Epithelial cell of proximal tubule (primary cell): ENCODE results near the gene PERM1. TPM values are rescaled to one million over a fixed set of nuclear protein-coding genes. Genes with fewer than 3 reads are reported as not detected.
"Not testable (repeated sequence)": the region's sequence is repeated elsewhere in the genome, so short reads cannot be mapped to it uniquely, and the experiment has no call there.

Source experiments
- DNase-seq: peaks from one replicate; pipeline ENCODE4 v3.0.0-alpha.2; 2011; ENCODE audit warnings: low read depth
- H3K4me3 ChIP-seq: 2 replicates; pipeline ENCODE4 v1.5.1; 2011; ENCODE audit warnings: low read depth, mild to moderate bottlenecking, low read length
- total RNA-seq: library from RNA; depleted of rRNA; stranded (reverse); fragments of >200 nt; gene quantifications from 2 replicates; pipeline ENCODE4 v1.2.3, GENCODE V29; 2015
- TF ChIP-seq, protein P1 (sequence below): conservative IDR thresholded peaks from 2 replicates; pipeline ENCODE4 v1.5.1; 2012; ENCODE audit warnings: low read depth, mild to moderate bottlenecking, low read length

PERM1 gene
- total RNA-seq, 1 donor from 2014 or later, result not detected

DNA sequence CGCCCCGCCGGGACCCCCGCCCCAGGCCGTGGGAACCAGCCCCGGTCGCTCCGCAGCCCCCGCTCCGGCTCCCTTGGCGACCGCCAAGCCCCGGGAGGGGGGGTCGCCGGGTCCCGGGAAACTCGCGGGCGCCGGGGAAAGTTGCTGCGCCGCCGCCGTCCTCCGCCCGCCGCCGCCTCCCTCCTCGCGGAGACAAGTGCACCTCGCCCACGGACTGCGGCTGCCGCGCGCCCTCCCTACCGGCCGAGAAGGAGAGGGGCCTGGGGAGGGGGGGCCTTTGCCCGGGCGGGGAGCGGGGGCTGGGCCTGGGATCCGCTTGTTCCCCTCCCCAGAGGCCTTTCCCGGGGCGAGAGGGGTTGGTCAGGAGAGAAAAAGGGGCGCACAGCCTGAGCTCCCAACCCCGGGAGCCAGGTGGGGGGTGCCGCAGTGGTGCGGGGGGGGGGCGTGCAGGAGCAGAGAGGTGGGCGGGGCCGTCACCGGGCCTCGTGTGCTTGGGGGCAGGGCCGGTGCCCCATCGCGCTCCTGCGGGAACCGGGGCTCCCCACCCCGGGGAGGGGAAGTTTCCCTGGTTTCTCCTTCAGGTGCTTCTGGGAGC, 38.6 kb upstream of the PERM1 start:
- TF ChIP-seq, protein P1, sequence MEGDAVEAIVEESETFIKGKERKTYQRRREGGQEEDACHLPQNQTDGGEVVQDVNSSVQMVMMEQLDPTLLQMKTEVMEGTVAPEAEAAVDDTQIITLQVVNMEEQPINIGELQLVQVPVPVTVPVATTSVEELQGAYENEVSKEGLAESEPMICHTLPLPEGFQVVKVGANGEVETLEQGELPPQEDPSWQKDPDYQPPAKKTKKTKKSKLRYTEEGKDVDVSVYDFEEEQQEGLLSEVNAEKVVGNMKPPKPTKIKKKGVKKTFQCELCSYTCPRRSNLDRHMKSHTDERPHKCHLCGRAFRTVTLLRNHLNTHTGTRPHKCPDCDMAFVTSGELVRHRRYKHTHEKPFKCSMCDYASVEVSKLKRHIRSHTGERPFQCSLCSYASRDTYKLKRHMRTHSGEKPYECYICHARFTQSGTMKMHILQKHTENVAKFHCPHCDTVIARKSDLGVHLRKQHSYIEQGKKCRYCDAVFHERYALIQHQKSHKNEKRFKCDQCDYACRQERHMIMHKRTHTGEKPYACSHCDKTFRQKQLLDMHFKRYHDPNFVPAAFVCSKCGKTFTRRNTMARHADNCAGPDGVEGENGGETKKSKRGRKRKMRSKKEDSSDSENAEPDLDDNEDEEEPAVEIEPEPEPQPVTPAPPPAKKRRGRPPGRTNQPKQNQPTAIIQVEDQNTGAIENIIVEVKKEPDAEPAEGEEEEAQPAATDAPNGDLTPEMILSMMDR, result no peak
- DNase-seq, result no peak
- peak overlapping the region; percentile 70 for H3K4me3 ChIP-seq

DNA sequence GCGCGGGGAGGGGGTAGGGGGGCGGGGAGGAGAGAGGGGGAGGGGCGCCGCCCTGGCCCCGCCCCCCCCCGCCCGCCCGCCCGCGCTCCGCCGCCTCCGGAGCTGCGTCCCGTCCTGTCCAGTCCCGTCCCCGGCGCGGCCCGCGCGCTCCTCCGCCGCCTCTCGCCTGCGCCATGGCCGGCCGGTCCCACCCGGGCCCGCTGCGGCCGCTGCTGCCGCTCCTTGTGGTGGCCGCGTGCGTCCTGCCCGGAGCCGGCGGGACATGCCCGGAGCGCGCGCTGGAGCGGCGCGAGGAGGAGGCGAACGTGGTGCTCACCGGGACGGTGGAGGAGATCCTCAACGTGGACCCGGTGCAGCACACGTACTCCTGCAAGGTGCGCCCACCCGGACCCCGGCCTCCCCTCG, 38.1 kb upstream of the PERM1 start, which contains the start of gene AGRN:
AGRN (plus strand) TSS at position 121 of the 405 bp plus-strand sequence; CDS start at position 174, 53 bp downstream.
- H3K4me3 ChIP-seq, result peak within 1 kb of the TSS; percentile 70
- TF ChIP-seq, protein P1, result no peak
- no peak for DNase-seq

- peak overlapping the region; percentile 36 for H3K4me3 ChIP-seq
- DNase-seq, result no peak
- TF ChIP-seq, protein P1, result peak; percentile 38
Observed at GRCh38 chr1:1019122-1019999, 37.5 kb upstream of the PERM1 start.

GRCh38 chr1:1018321-1018685, 36.4 kb upstream of the PERM1 start:
- H3K4me3 ChIP-seq, DNase-seq: not testable (repeated sequence)

GRCh38 chr1:1017397-1018320, 35.8 kb upstream of the PERM1 start:
- not testable (repeated sequence) for DNase-seq, H3K4me3 ChIP-seq

- TF ChIP-seq, protein P1, result peak; percentile 56
- no peak overlapping the region for H3K4me3 ChIP-seq
- DNase-seq, result no peak
Observed at GRCh38 chr1:1014799-1015681, 33.1 kb upstream of the PERM1 start.

DNA sequence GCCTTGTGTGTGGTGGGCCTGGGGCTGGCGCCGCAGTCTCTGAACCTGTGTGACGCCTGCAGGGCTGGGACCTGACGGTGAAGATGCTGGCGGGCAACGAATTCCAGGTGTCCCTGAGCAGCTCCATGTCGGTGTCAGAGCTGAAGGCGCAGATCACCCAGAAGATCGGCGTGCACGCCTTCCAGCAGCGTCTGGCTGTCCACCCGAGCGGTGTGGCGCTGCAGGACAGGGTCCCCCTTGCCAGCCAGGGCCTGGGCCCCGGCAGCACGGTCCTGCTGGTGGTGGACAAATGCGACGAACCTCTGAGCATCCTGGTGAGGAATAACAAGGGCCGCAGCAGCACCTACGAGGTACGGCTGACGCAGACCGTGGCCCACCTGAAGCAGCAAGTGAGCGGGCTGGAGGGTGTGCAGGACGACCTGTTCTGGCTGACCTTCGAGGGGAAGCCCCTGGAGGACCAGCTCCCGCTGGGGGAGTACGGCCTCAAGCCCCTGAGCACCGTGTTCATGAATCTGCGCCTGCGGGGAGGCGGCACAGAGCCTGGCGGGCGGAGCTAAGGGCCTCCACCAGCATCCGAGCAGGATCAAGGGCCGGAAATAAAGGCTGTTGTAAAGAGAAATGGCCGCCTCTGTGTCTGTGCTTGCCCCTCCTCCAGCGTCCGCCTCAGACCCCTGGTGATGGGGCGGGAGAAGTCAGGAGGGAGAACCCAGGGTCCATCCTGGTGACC, 32.2 kb upstream of the PERM1 start:
- no peak for DNase-seq
- TF ChIP-seq, protein P1, result no peak
- peak overlapping the region; percentile 79 for H3K4me3 ChIP-seq
